Measurements from ENCODE around the gene LRMDA. TPM values are rescaled to one million over a fixed set of nuclear protein-coding genes. Genes with fewer than 3 reads are reported as not detected.
A peak's percentile ranks its signal among the peaks of the same experiment; 100 is the strongest.

Gene LRMDA
- total RNA-seq, 2 donors from 2014 or later, result 9.6 to 12.6 TPM

DNA sequence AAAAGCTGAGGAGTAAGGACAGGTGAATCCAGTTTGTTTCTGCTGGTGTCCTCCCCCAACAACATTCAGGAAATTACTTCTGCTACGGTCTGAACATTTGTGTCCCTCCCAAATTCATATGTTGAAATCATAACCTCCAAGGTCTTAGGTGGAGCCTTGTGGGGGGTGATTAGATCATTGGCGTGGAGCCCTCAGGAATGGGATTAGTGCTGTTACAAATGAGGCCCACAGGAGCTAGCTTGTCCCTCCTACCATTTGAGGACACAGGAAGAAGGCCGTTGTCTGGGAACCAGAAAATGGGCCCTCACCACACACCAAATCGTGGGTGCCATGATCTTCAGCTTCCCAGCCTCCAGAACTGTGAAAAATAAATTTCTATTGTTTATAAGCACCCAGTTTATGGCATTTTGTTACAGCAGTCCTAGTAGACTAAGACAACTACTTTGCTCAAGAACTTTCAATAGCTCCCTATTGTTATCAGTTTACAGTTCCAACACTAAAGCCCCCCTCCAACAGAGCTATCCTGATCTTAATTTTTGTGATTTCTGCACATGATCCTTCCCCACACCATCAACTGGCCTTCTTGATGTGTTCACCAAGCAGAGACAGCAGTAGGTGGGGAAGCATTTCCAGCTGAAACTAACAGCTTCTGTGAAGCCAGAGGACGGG lies 2.1 kb upstream of the LRMDA start:
- Histone ChIP-seq H3K9me3 (no peaks in the 10 kb centered on the region), H3K27ac (no peak overlapping the region), H3K4me3 (no peak overlapping the region), H3K4me1 (replicated peaks) (no peaks in the 10 kb centered on the region), H3K36me3 (no peaks in the 10 kb centered on the region), H3K27me3 (replicated peaks; ENCODE audit: insufficient read depth) (no peaks in the 10 kb centered on the region)
- no peak for TF ChIP-seq POLR2AphosphoS5 (IDR thresholded peaks at IDR 0.05)
- TF ChIP-seq, protein P1, sequence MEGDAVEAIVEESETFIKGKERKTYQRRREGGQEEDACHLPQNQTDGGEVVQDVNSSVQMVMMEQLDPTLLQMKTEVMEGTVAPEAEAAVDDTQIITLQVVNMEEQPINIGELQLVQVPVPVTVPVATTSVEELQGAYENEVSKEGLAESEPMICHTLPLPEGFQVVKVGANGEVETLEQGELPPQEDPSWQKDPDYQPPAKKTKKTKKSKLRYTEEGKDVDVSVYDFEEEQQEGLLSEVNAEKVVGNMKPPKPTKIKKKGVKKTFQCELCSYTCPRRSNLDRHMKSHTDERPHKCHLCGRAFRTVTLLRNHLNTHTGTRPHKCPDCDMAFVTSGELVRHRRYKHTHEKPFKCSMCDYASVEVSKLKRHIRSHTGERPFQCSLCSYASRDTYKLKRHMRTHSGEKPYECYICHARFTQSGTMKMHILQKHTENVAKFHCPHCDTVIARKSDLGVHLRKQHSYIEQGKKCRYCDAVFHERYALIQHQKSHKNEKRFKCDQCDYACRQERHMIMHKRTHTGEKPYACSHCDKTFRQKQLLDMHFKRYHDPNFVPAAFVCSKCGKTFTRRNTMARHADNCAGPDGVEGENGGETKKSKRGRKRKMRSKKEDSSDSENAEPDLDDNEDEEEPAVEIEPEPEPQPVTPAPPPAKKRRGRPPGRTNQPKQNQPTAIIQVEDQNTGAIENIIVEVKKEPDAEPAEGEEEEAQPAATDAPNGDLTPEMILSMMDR (IDR thresholded peaks at IDR 0.05), result no peak
- 85% methylated on average over 5 of the region's 5 CpGs for WGBS
- intact Hi-C loops (cut with DNase I), result no loop called here
- no peak for DNase-seq (ENCODE audit: low spot score)

DNA sequence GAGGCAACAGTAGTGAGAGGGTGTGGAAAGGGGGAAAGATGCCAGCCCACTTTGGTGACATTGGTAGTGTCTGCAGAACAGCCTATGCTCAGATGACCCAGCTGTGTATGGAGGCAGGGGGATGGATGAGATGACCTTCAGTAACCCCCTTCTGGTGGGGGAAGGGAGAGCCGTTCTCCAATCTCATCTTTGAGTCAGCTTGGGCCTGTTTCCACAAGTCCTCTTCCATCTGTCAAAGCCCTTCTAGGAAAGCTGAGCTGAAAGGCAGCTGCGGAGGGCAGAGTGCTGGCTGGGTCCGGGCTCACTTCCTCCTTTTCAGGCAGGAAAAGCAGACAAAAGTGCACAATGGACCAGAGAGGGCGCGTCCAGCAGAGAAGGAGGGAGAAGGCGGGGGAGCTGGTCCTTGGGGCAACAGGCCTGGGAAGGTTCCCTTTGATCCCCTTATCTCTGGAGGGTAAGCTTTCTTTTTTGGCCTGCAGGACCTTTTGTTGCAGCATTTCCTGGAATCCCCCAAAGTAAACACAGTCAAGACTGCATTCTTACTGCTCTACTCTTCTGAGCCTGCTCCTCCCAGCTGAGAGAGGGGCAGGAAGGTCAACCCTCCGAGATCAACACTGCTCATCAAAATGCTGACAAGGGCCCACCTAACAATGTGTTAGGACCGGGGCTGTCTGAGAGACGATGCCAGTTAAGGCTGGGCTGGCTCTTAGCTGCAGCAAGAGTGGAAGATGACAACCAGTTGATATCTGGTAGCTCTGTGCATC lies 1.2 kb upstream of the LRMDA start:
- H3K4me3 ChIP-seq, result no peak overlapping the region
- intact Hi-C loops (cut with DNase I), result no loop called here
- no peaks in the 10 kb centered on the region for H3K27me3 ChIP-seq (replicated peaks; ENCODE audit: insufficient read depth)
- peak; percentile 22 for DNase-seq (ENCODE audit: low spot score)
- TF ChIP-seq POLR2AphosphoS5 (IDR thresholded peaks at IDR 0.05) (no peak), POLR2A (IDR thresholded peaks at IDR 0.05) (no peak)
- TF ChIP-seq, protein P1 (IDR thresholded peaks at IDR 0.05), result no peak
- H3K27ac ChIP-seq, result peak overlapping the region; percentile 29 to 62
- no peaks in the 10 kb centered on the region for H3K9me3 ChIP-seq
- WGBS, result 48% methylated on average over 9 of the region's 9 CpGs
- H3K36me3 ChIP-seq, result no peaks in the 10 kb centered on the region
- no peaks in the 10 kb centered on the region for H3K4me1 ChIP-seq (replicated peaks)

DNA sequence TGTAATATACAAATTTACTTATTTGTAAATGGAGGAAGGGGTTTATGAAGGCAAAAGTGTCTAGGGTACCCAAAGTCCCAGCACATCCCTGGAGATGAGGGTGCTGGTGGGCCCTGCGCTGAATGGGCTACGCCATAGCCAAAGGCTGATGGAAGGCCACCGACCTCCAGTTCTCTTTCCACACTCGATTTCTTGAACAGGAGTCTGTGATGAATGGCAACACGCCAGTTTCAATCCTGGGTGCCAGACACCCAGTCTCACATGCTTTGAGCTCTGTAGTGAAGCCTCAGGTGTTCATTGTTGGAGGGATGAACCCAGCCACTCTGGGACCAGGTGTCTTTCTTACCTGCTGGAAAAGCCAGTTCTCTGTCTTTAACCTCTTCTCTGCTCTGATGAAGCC lies 752 bp downstream of the LRMDA start:
- Histone ChIP-seq H3K9me3 (no peaks in the 10 kb centered on the region), H3K4me1 (replicated peaks) (no peaks in the 10 kb centered on the region), H3K27ac (no peak overlapping the region), H3K27me3 (replicated peaks; ENCODE audit: insufficient read depth) (no peaks in the 10 kb centered on the region), H3K36me3 (no peaks in the 10 kb centered on the region), H3K4me3 (peak overlapping the region; percentile 47 to 48)
- WGBS, result 73% methylated on average over 5 of the region's 5 CpGs
- intact Hi-C loops (cut with DNase I), result no loop called here
- DNase-seq (ENCODE audit: low spot score), result no peak
- TF ChIP-seq, protein P1 (IDR thresholded peaks at IDR 0.05), result no peak
- TF ChIP-seq POLR2AphosphoS5 (IDR thresholded peaks at IDR 0.05) (no peak), POLR2A (IDR thresholded peaks at IDR 0.05) (no peak)

DNA sequence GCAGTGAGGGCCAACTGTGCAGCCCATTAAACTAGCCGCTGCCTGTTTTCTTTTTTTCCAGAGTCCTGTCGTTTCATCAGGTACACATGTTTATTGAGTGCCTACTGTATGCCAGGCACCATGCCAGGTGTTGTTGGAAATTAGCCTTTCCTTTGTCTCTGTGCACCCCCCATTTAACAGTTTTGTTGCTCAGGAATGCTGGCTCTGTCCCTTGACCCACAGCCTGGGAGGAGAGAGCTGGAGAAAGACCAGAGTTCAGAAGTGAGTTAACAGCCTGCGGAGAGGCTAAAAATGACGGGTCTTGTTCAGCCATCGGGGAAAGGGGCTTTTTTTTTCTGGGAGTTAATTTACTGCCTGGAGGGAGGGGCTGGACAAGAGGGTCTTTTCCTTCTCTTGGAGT lies 1.3 kb downstream of the LRMDA start:
- 80% methylated on average over 5 of the region's 5 CpGs for WGBS
- Histone ChIP-seq H3K27ac (no peak overlapping the region), H3K4me3 (no peak overlapping the region), H3K4me1 (replicated peaks) (no peaks in the 10 kb centered on the region), H3K36me3 (no peaks in the 10 kb centered on the region), H3K27me3 (replicated peaks; ENCODE audit: insufficient read depth) (no peaks in the 10 kb centered on the region), H3K9me3 (no peaks in the 10 kb centered on the region)
- no peak for TF ChIP-seq POLR2AphosphoS5 (IDR thresholded peaks at IDR 0.05)
- TF ChIP-seq, protein P1 (IDR thresholded peaks at IDR 0.05), result no peak
- no peak for TF ChIP-seq POLR2A (IDR thresholded peaks at IDR 0.05)
- intact Hi-C loops (cut with DNase I), result no loop called here
- DNase-seq (ENCODE audit: low spot score), result no peak

DNA sequence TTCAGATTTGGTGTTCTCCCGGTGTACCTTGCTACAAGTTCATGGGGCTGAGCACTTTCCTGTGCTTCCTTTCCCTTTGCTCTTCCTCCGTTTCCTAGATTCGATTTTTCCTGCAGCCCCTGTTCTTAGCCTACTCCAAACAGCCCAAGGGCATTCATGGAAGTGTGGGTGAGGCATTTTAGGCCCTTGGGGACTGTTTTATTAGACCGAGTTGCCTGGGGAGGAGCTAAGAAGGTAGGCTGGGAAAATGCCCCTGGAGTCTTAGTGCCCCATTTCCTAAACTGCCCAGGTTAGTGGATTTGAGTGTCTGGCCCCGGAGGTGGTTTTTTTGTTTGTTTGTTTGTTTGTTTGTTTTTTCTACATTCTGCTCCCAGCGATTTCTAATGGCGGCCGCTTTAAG lies 1.8 kb downstream of the LRMDA start:
- H3K4me1 ChIP-seq (replicated peaks), result no peaks in the 10 kb centered on the region
- intact Hi-C loops (cut with DNase I), result no loop called here
- H3K27me3 ChIP-seq (replicated peaks; ENCODE audit: insufficient read depth), result no peaks in the 10 kb centered on the region
- 79% methylated on average over 8 of the region's 8 CpGs for WGBS
- TF ChIP-seq, protein P1 (IDR thresholded peaks at IDR 0.05), result no peak
- no peak for TF ChIP-seq POLR2AphosphoS5 (IDR thresholded peaks at IDR 0.05)
- TF ChIP-seq POLR2A (IDR thresholded peaks at IDR 0.05), result no peak
- DNase-seq (ENCODE audit: low spot score), result no peak
- no peak overlapping the region for H3K4me3 ChIP-seq
- no peak overlapping the region for H3K27ac ChIP-seq
- no peaks in the 10 kb centered on the region for H3K9me3 ChIP-seq
- H3K36me3 ChIP-seq, result no peaks in the 10 kb centered on the region
